Right lobe of liver (tissue), 6 donors: ENCODE measurements around the gene MED22. TPM values are rescaled to one million over a fixed set of nuclear protein-coding genes. Genes with fewer than 3 reads are reported as not detected.
"Not testable (repeated sequence)": the region's sequence is repeated elsewhere in the genome, so short reads cannot be mapped to it uniquely, and the experiment has no call there.

Experiments
- ATAC-seq, 4 donors: fragments of 200-7000 bp; cut with Tn5 transposase; one replicate each; pipeline ENCODE4 v1.9.1; 2020; ENCODE audit warnings: mild to moderate bottlenecking in 4 of 4, moderate library complexity in 4 of 4
- DNase-seq, 3 donors: peaks; one replicate each; pipeline ENCODE4 v3.0.0-alpha.2; 2020
- H3K27ac ChIP-seq, 3 donors: fragments of 200-600 bp; one replicate each; pipeline ENCODE4 v1.8.0; 2022
- H3K27me3 ChIP-seq, 2 donors: fragments of 200-600 bp; one replicate each; pipeline ENCODE4 v1.8.0; 2022
- H3K36me3 ChIP-seq, 4 donors: fragments of 200-600 bp; sonication (generic) in 1 of 4; one replicate each; pipeline versions ENCODE4 v1.5.1 to v1.8.0; 2017 to 2022; ENCODE audit warnings: control low read depth in 1 of 4
- H3K4me1 ChIP-seq, 4 donors: fragments of 200-600 bp; sonication (generic) in 1 of 4; one replicate each; pipeline versions ENCODE4 v1.5.1 to v1.8.0; 2017 to 2022; ENCODE audit warnings: control low read depth in 1 of 4
- H3K4me3 ChIP-seq, 3 donors: fragments of 200-600 bp; one replicate each; pipeline ENCODE4 v1.8.0; 2022
- H3K9me3 ChIP-seq, 4 donors: fragments of 200-600 bp; sonication (generic) in 1 of 4; one replicate each; pipeline versions ENCODE4 v1.5.1 to v1.8.0; 2017 to 2022; ENCODE audit warnings: control low read depth in 1 of 4
- CTCF ChIP-seq, 4 donors: fragments of 200-600 bp in 3 of 4; fragments of 450-650 bp in 1 of 4; IDR thresholded peaks; one replicate each; pipeline versions ENCODE4 v1.5.1 to v1.8.0; 2016 to 2022; ENCODE audit warnings: antibody characterized with exemption in 4 of 4, mild to moderate bottlenecking in 2 of 4
- POLR2A ChIP-seq: fragments of 450-650 bp; IDR thresholded peaks from one replicate; pipeline ENCODE4 v1.6.1; 2017; ENCODE audit warnings: antibody characterized with exemption, mild to moderate bottlenecking
- WGBS: methylation state at CpG from one replicate; pipeline ENCODE4 v1.1.6; 2018; ENCODE audit warnings: low coverage, low lambda C conversion rate; ENCODE audit not compliant: insufficient coverage; ENCODE audit errors: missing lambda C conversion rate; 5-methylcytosine and 5-hydroxymethylcytosine counted together
- intact Hi-C, 2 donors: fragments of 100-400 bp; cut with DNase I; formaldehyde crosslinking; loops; one replicate each; pipeline versions ENCODE4 v1.11.2 to v1.14.1; 2022
- total RNA-seq, 6 experiments: library from RNA; depleted of rRNA in 2 of 6; stranded (reverse); fragments of >200 nt in 2 of 6; fragmentation: NEBNext Ultra II Directional in 3 of 6; extraction: Animal tissue kit (Norgen Biotek cat#: 25700) in 3 of 6; gene quantifications; one replicate each; pipeline versions ENCODE4 v1.1.0 to v1.2.4, GENCODE V29; 2016 to 2023
- donor health status: DM: no; HTN: yes; CAD: no.
- donor health status: DM: no; HTN: no; CAD: no.
- donor health status: DM: no; HTN: no; CAD: no.
- donor health status: DM: no; HTN: yes; CAD: no.
- donor health status: DM: no; HTN: yes; CAD: no.

MED22 gene
- total RNA-seq, 6 experiments from 2014 or later = 5.9 to 14.5 (median 8.1) TPM

- H3K27me3 ChIP-seq = no peaks in the 10 kb centered on the region
- no peaks in the 10 kb centered on the region for H3K4me1 ChIP-seq
- TF ChIP-seq POLR2A (no peak), CTCF (IDR thresholded peaks at IDR 0.05) (no peak)
- no peak for ATAC-seq
- H3K4me3 ChIP-seq = no peak overlapping the region
- intact Hi-C loops = loop anchor here in 1 of 2 donors (5.0 kb wide), 1 partner anchor 837 kb away; no protein-coding TSS in a partner anchor
- H3K9me3 ChIP-seq = no peaks in the 10 kb centered on the region
- 86% methylated on average over 2 of the region's 13 CpGs for WGBS
- H3K36me3 ChIP-seq = no peaks in the 10 kb centered on the region
- no peak overlapping the region for H3K27ac ChIP-seq
- no peak for DNase-seq
These were observed 27.5 kb downstream of the MED22 start for GRCh38 chr9:133320421-133320881.

GRCh38 chr9:133317551-133317950 lies 30.4 kb downstream of the MED22 start:
- ATAC-seq, H3K27ac ChIP-seq, H3K4me3 ChIP-seq, H3K27me3 ChIP-seq, H3K4me1 ChIP-seq, intact Hi-C loops, H3K36me3 ChIP-seq, H3K9me3 ChIP-seq: not testable (repeated sequence)
- WGBS = no CpG with 5 or more reads among the region's 13 CpGs
- peak in 1 of 3 donors; percentile 31 for DNase-seq

- Histone ChIP-seq H3K36me3 (no peaks in the 10 kb centered on the region), H3K27me3 (no peaks in the 10 kb centered on the region), H3K4me1 (no peaks in the 10 kb centered on the region), H3K9me3 (no peaks in the 10 kb centered on the region), H3K27ac (no peak overlapping the region), H3K4me3 (no peak overlapping the region)
- ATAC-seq (no peak), DNase-seq (no peak)
- TF ChIP-seq POLR2A (no peak), CTCF (IDR thresholded peaks at IDR 0.05) (no peak)
- WGBS = 28% methylated on average over 2 of the region's 2 CpGs
- intact Hi-C loops = no loop called here
These were observed 31.9 kb downstream of the MED22 start for GRCh38 chr9:133315997-133316396.

GRCh38 chr9:133309608-133310007 lies 38.3 kb downstream of the MED22 start:
- intact Hi-C loops = no loop called here
- ATAC-seq (no peak), DNase-seq (no peak)
- H3K27me3 ChIP-seq = no peaks in the 10 kb centered on the region
- no peaks in the 10 kb centered on the region for H3K36me3 ChIP-seq
- H3K9me3 ChIP-seq = no peaks in the 10 kb centered on the region
- WGBS = 63% methylated on average over 5 of the region's 6 CpGs
- H3K4me3 ChIP-seq = no peak overlapping the region
- no peak overlapping the region for H3K27ac ChIP-seq
- no peak for TF ChIP-seq CTCF (IDR thresholded peaks at IDR 0.05)
- no peaks in the 10 kb centered on the region for H3K4me1 ChIP-seq

GRCh38 chr9:133307301-133307700 lies 40.6 kb downstream of the MED22 start:
- H3K4me3 ChIP-seq = no peak overlapping the region
- TF ChIP-seq POLR2A = no peak
- no peak for TF ChIP-seq CTCF (IDR thresholded peaks at IDR 0.05)
- intact Hi-C loops = no loop called here
- no peak overlapping the region for H3K27ac ChIP-seq
- H3K9me3 ChIP-seq = no peaks in the 10 kb centered on the region
- H3K4me1 ChIP-seq = no peaks in the 10 kb centered on the region
- H3K27me3 ChIP-seq = no peaks in the 10 kb centered on the region
- H3K36me3 ChIP-seq = no peaks in the 10 kb centered on the region
- ATAC-seq (no peak), DNase-seq (no peak)
- WGBS = 46% methylated on average over 13 of the region's 16 CpGs
